ENCODE data around the gene ST3GAL2.
"Not testable (repeated sequence)": the region's sequence is repeated elsewhere in the genome, so short reads cannot be mapped to it uniquely, and the experiment has no call there.

ST3GAL2 gene

GRCh38 chr16:70416748-70417616 is 21.9 kb downstream of the ST3GAL2 start:
- DNase-seq, result peak; percentile 22

- not testable (repeated sequence) for DNase-seq
Observed at GRCh38 chr16:70413572-70413971, 25.3 kb downstream of the ST3GAL2 start.

- DNase-seq, result no peak
Observed at GRCh38 chr16:70412385-70412784, 26.5 kb downstream of the ST3GAL2 start.

DNA sequence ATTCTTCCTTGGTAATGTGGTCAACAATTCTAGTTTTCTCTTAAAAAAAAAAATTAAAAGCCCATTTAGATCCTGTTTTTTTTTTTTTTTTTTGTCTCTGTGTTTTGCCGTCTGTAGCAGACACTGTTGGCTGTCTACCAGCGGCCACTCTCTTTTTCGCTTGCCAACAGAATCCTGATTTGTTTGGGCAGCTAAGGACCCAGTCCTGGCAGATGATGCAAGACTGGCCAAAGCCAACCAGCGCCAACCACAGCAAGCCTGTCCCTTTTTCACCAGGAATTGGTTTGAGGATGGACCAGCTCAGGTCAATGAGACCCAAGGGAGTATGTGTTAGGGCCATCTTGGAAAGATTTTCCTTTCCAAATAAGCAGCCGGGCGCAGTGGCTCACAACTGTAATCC is 28.2 kb downstream of the ST3GAL2 start:
- no peak for DNase-seq

DNA sequence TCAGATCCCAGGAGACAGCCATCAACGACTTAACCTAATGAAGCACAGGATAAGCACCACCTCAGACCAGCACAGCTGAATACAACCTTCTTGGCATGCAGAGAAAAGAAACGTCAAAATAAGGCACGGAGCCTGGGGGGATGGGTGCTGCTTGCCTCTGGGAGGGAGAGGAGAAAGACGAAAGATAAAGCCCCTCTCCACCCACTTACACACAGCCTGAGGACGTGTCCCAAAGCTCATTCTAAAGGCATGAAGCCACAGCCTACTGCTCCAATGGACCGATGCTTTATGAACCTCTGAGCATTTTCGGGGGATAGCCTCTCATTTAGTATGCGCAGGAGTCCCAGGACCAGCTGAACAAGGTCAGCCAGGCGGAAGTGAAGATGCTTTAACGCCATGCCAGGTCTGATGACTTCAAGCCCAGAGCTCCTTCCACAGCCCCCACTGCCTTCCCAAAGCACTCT is 31.1 kb downstream of the ST3GAL2 start:
- DNase-seq, result no peak

DNA sequence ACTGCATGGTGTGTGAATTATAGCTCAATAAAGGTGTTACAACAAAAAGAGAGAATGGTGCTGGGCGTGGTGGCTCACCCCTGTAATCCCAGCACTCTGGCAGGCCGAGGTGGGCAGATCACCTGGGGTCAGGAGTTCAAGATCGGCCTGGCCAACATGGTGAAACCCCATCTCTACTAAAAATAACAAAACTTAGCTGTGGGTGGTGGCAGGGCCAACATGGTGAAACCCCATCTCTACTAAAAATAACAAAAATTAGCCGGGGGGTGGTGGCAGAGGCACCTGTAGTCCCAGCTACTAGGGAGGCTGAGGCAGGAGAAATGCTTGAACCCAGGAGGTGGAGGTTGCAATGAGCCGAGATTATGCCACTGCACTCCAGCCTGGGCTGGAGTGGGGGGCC is 32.8 kb downstream of the ST3GAL2 start:
- DNase-seq, result not testable (repeated sequence)

DNA sequence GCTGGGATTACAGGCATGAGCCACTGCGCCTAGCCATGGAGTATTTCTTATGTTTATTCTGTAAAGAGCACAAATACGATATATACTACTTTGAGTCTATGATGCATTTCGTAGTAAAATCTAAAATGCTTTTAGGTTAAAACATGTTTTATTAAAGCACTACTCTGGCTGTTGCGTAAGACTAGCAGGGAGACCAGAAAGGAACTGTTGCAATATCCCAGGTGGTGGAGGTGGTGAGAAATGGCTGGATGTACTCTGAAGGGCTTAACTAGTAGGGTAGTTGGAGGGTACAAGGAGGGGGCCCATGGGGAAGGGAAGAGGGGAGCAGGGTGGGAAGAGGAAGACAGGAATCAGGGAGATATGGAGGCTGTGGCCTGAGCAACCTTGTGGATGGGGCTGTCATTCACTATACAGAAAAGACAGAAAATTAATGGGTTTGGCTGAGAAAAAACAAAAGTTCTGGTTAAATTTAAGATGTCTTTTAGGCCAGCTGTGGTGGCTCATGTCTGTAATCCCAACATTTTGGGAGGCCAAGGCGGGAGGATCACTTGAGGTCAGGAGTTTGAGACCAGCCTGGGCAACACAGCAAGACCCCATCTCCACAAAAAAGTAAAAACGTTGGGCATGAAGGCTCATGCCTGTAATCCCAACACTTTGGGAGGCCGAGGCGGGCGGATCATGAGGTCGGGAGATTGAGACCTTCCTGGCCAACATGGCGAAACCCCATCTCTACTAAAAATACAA is 35.8 kb downstream of the ST3GAL2 start:
- no peak for DNase-seq

DNA sequence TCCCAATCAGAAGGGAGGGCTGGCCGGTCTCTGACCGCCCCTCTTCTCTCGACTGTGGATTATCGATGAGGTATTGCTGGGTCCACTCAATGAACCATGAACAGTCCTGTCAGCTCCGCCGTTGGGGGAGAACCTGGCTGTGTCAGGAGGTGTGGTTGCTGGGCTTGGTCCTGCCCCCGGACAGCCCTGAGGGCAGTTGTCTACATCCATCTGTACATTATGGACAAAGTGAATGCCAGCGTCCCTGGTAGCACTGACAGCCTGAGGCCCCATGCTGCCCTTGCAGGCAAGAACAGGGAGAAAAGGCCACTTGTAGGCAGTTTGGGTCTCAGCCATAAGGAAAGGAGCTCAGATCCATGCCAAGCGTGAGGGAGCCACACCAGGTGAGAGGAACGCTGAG is 38.9 kb downstream of the ST3GAL2 start:
- no peak for DNase-seq

DNA sequence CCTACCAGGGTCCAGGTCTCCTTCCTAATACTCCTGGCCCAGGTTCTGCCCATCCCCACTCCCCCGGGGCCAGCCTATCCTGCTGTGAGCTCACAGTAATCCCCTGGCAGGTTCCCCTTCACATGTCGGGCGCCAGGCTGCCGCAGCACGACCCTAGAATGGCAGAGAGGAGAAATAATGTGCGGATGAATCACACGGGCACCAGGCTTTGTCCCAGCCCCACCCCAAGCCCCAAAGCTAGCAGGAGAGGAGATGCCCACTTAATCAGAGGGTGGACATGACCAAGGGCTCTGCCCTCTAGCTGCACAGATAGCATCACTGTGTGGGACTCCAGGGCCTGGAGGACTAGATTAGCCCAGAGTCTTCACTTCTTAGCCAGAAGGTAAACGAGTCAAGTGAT is 39.5 kb downstream of the ST3GAL2 start:
- DNase-seq, result no peak

DNA sequence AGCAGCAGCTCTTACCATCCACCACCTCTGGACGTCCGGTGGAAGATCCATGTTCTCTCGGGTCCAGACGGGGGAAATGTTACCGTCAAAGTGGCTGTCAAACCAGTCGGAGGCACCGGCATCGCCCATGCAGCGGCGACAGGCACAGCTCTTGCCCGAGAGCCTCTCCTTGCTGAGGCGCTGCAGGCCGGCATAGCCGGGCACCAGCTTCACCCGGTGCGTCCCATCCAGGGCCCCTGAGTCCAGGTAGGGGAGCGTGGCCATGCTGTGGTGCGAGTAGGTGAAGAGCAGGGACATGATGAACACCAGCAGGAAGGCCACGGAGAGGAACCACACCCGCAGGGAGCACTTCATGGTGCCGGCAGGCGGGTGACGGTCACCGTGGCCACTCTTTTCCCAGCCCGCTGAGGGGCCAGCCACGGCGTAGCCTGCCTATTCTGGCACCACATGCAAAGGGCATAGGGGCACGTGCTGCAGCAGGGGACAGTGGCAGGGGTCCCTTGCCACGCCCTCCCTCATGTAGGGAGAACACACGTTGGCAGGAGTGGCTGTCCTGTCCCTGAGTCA is 40.6 kb downstream of the ST3GAL2 start:
- DNase-seq, result no peak

- no peak for DNase-seq
Observed at GRCh38 chr16:70396246-70396904, 42.5 kb downstream of the ST3GAL2 start.

- DNase-seq, result peak; percentile 61
Observed at GRCh38 chr16:70395345-70395901, 43.5 kb downstream of the ST3GAL2 start.

GRCh38 chr16:70394853-70395252 is 44.0 kb downstream of the ST3GAL2 start:
- DNase-seq, result no peak

GRCh38 chr16:70393662-70394061 is 45.2 kb downstream of the ST3GAL2 start:
- DNase-seq, result no peak

DNA sequence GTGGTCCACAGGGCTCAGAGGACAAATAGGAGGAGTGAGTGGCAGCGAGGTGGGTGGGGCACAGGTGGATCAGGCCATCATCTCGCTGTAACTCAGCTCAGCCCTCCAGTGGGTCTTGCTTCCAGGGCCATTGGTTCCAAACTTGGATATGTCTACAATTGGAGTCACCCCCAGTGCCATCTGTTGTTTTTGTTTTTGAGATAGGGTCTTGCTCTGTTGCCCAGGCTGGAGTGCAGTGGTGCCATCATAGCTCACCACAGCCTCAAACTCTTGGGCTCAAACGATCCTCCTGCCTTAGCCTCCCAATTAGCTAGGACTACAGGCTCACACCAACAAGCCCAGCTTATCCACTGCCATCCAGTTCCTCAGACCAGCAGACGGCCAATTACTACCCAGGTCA is 46.3 kb downstream of the ST3GAL2 start:
- DNase-seq, result no peak

DNA sequence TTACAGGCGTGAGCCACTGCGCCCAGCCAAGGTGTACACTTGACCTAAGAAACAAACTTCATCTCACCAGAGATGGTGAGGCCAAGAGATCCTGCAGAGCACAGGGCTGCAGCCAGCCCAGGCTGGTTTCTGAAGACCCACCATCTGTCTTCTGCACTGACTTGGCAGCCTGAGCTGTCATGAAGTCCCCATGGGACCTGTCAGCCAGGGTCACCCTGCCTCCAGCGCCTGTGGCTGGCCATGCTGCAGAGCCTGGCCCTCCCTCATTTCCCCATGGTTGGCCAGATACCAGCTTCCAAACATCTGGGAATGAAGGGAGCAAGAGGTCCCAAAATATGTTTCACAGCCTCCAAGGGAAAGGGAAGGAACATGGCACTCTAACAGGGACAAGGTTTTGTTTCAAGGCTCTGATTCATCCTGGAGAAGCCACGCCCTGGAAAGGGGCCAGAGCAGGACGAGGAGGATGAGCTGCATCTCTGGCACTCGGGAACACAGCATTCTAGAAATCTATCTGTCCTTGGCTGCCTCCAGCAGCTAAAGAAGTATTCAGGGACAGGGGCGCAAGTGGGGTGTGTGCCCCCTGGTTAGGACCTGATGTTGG is 46.9 kb downstream of the ST3GAL2 start:
- no peak for DNase-seq

DNA sequence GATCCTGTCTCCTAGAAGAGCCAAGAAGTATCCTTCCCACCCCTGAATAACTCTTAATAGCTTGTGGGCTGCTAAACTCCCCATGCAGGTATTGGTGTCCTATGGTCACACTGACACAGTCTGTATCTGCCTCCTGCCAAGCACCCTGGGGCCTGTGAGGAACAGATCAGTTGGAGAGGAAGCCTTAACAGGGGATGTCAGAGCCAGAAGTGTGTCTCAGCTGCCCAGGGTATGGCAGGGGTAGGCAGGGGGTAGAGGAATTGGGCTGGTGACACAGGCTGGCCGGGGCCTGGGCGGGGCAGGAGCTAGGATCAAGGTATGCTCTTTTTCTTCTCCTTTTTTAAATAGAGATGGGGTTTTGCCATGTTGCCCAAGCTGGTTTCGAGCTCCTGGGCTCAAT is 47.5 kb downstream of the ST3GAL2 start:
- DNase-seq, result no peak

- no peak for DNase-seq
Observed at GRCh38 chr16:70390774-70391173, 48.1 kb downstream of the ST3GAL2 start.

DNA sequence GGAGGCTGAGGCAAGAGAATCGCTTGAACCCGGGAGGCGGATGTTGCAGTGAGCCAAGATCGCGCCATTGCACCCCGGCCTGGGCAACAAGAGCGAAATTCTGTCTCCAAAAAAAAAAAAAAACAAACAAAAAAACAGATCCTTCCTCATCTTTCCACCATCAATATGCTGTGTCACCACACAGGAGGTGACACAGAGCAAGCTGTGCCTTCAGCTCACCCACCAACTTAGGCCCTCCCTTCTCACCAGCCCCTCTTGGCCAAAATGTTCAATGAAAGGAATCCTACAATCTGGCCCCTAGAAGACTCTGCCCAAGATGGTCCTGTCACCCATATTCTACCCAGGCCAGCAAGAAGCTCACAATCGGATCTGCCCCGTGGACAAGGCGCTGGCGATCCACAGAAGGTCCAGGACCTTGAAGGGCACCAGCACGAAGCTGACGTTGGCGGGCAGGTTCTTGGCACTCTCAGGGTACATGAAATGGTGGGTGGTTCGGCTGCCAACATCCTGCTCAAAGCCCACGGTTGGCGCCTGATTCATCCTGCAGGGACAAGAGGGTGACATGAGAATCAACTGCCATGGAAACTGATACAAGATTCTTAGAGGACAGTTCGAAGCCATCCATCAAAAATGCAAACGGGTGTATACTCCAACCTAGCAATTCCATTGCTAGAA is 50.8 kb downstream of the ST3GAL2 start:
- no peak for DNase-seq

DNA sequence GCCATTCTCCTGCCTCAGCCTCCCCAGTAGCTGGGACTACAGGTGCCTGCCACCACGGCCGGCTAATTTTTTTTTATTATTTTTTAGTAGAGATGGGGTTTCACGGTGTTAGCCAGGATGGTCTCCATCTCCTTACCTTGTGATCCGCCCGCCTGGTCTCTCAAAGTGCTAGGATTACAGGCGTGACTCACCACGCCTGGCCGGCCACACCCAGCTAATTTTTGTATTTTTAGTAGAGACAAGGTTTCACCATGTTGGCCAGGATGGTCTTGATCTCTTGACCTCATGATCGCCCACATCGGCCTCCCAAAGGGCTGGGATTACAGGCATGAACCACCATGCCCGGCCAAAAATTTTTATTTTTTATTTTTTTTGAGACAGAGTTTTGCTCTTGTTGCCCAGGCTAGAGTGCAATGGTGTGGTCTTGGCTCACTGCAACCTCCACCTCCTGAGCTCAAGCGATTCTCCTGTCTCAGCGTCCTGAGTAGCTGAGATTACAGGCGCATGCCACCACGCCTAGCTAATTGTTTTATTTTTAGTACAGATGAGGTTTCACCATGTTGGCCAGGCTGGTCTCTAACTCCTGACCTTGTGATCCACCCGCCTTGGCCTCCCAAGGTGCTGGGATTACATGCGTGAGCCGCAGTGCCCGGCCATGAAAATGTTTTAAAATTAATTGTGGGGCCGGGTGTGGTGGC is 52.5 kb downstream of the ST3GAL2 start:
- not testable (repeated sequence) for DNase-seq

DNA sequence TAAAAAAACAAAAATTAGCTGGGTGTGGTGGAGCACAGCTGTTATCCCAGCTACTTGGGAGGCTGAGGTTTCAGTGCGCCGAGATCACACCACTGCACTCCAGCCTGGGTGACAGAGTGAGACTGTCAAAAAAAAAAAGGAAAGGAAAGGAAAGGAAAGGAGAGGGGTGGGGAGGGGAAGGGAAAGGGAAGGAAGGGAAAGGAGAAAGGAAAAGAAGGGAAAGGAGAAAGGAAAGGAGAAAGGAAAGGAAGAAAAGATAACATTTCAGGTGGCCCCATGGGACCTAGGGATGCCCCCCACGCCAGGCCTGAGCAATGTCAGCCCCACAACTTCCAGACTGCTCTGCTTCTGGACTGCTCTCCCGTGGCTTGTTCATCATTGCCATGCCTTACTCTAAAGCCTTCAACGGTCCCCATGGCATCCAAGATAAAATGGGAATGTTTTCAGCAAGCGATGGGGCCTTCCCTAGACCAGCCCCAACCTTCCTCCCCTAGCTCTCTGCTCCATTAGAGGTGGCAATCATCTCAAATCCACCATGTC is 55.4 kb downstream of the ST3GAL2 start:
- DNase-seq, result no peak

Data from CD4-positive, alpha-beta T cell treated with Interferon gamma for 1 hour (primary cell).